Pancreas (tissue), 10 donors: ENCODE results near the gene NKX2-1. TPM values are rescaled to one million over a fixed set of nuclear protein-coding genes. Genes with fewer than 3 reads are reported as not detected.

Experiments
- ATAC-seq, 4 donors: fragments of 200-7000 bp; cut with Tn5 transposase; one replicate each; pipeline versions ENCODE4 v1.8.0 to v1.9.1; 2020; ENCODE audit warnings: mild to moderate bottlenecking in 4 of 4, moderate library complexity in 4 of 4
- DNase-seq, 6 donors: peaks; one replicate each; pipeline ENCODE4 v3.0.0-alpha.2; 2020
- FAIRE-seq: peaks from 2 replicates; lab custom pipeline; 2012; peaks lifted over from hg19 to GRCh38; lab: Jason Lieb, UNC
- H3K27ac ChIP-seq, 4 donors: fragments of 200-600 bp; sonication (generic); 1 replicate in 3 of 4; 2 replicates in 1 of 4; pipeline versions ENCODE4 v1.5.0 to v1.8.0; 2020
- H3K27me3 ChIP-seq, 4 donors: fragments of 200-600 bp; one replicate each; pipeline ENCODE4 v1.8.0; 2021
- H3K36me3 ChIP-seq, 3 donors: fragments of 200-600 bp; sonication (generic) in 1 of 3; one replicate each; pipeline versions ENCODE4 v1.5.0 to v1.8.0; 2020 to 2021
- H3K4me1 ChIP-seq, 3 donors: fragments of 200-600 bp; one replicate each; pipeline ENCODE4 v1.8.0; 2021
- H3K4me3 ChIP-seq, 4 donors: fragments of 200-600 bp; sonication (generic) in 2 of 4; one replicate each; pipeline versions ENCODE4 v1.5.0 to v1.8.0; 2020 to 2021
- H3K9me3 ChIP-seq, 4 donors: fragments of 200-600 bp; one replicate each; pipeline ENCODE4 v1.8.0; 2021
- WGBS, 2 donors: extraction: QIAGEN DNeasy Blood & Tissue Kit; methylation state at CpG; one replicate each; pipeline ENCODE4 v1.1.7; 2013; 5-methylcytosine and 5-hydroxymethylcytosine counted together
- intact Hi-C, 3 donors: fragments of 100-400 bp; cut with DNase I; formaldehyde crosslinking; loops; one replicate each; pipeline versions ENCODE4 v1.11.1 to v1.14.2; 2022
- polyA plus RNA-seq, 2 donors: library from polyadenylated mRNA; stranded (reverse); fragments of 200-250 nt; gene quantifications; one replicate each; pipeline ENCODE4 v1.2.3, GENCODE V29; 2013
- total RNA-seq, 6 donors: library from RNA; stranded (reverse); fragmentation: NEBNext Ultra II Directional in 4 of 6; extraction: Animal tissue kit (Norgen Biotek cat#: 25700) in 4 of 6; gene quantifications; one replicate each; pipeline versions ENCODE4 v1.2.1 to v1.2.4, GENCODE V29; 2021 to 2023
- TF ChIP-seq, protein P1 (sequence below), 4 donors: fragments of 200-600 bp; sonication (generic) in 3 of 4; IDR thresholded peaks; one replicate each; pipeline versions ENCODE4 v1.5.0 to v1.8.0; 2021; ENCODE audit warnings: antibody characterized with exemption in 4 of 4
- donor health status: healthy with polysubstance abuse.
- donor health status: DM: no; HTN: no; CAD: no; lungs with moderate emphysema.
- donor health status: DM: no; HTN: no; CAD: no.
- donor health status: control.
- donor health status: control.
- donor health status: Bipolar disorder and iron deficiency.
- donor health status: DM: yes; HTN: yes; CAD: no.
- donor health status: DM: no; HTN: no; CAD: no.
- donor health status: DM: no; HTN: no; CAD: no.
- donor health status: DM: yes; HTN: yes; CAD: no.

NKX2-1 gene
- total and polyA plus RNA-seq, 8 donors = 0.25 TPM; not detected in 7

DNA sequence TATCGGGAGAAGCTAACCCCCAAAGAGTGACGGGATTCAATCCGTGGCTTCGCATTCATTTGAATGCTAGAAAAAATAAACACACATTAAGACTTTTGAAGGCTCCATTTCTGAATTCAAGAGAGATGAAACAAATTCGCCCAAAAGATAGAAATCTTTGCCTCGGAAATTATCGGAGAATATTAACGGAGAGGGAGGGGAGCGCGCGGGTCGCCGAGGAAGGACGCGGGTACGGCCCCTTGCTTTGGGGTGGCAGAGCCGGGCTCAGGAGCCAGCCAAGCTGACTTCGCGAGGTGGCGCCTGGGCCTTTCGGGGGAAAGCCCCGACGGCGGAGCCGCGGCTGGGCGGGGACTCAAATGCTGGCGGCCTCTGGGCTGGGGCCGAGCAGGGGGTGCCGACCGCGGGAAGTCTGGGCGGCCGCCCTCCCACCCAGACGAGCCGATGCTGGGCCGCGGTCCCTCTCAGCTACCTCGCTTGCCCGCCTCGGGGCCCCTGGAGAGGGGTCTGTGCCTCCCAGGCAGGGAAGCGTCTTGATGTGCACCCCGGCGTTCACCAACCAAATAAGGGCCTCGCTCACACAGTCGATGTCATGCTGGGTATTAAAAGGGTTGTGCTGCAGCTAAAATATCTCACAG lies 14.7 kb downstream of the NKX2-1 start:
- H3K9me3 ChIP-seq = no peaks in the 10 kb centered on the region
- intact Hi-C loops = no loop called here
- ATAC-seq (peak in 3 of 4 donors; percentile 11 to 62 (median 22)), DNase-seq (no peak), FAIRE-seq (no peak)
- H3K4me3 ChIP-seq = no peak overlapping the region
- peaks cover 0 to 2% (median 0%) of the 10 kb centered on the region in 3 donors for H3K4me1 ChIP-seq
- no peak overlapping the region for H3K27ac ChIP-seq
- WGBS, 2 donors = 4% methylated on average over 45 to 46 of the region's 46 CpGs
- no peaks in the 10 kb centered on the region for H3K36me3 ChIP-seq
- TF ChIP-seq, protein P1, sequence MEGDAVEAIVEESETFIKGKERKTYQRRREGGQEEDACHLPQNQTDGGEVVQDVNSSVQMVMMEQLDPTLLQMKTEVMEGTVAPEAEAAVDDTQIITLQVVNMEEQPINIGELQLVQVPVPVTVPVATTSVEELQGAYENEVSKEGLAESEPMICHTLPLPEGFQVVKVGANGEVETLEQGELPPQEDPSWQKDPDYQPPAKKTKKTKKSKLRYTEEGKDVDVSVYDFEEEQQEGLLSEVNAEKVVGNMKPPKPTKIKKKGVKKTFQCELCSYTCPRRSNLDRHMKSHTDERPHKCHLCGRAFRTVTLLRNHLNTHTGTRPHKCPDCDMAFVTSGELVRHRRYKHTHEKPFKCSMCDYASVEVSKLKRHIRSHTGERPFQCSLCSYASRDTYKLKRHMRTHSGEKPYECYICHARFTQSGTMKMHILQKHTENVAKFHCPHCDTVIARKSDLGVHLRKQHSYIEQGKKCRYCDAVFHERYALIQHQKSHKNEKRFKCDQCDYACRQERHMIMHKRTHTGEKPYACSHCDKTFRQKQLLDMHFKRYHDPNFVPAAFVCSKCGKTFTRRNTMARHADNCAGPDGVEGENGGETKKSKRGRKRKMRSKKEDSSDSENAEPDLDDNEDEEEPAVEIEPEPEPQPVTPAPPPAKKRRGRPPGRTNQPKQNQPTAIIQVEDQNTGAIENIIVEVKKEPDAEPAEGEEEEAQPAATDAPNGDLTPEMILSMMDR (IDR thresholded peaks at IDR 0.05) = no peak
- H3K27me3 ChIP-seq = peaks cover 3 to 88% (median 12%) of the 10 kb centered on the region in 4 donors

DNA sequence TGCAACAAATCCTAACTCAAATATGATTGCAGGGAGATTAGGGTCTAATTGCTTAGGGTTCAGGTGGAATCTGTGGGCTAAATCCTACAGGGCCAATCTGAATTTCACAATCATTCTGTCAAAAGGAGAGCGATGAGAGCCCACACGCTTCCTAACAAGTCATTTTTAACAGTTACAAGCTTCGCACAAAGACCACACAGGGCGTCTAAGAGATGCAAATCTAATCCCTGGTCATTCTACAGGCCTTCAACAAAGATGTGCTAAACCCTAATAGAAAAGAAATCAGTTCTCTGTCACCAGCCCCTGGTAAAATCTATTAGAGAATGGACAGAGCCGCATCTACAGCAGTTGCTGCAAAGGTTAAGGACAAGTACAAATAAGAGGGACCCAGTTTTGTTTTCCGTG lies 15.3 kb downstream of the NKX2-1 start:
- Histone ChIP-seq H3K36me3 (no peaks in the 10 kb centered on the region), H3K9me3 (no peaks in the 10 kb centered on the region), H3K4me3 (no peak overlapping the region), H3K27ac (no peak overlapping the region), H3K4me1 (peaks cover 0 to 2% (median 0%) of the 10 kb centered on the region in 3 donors), H3K27me3 (peaks cover 3 to 89% (median 11%) of the 10 kb centered on the region in 4 donors)
- intact Hi-C loops = no loop called here
- no peak for DNase-seq
- TF ChIP-seq, protein P1 (IDR thresholded peaks at IDR 0.05) = no peak
- 15 to 18% methylated on average over 6 of the region's 6 CpGs for WGBS, 2 donors
- FAIRE-seq = no peak
- no peak for ATAC-seq

DNA sequence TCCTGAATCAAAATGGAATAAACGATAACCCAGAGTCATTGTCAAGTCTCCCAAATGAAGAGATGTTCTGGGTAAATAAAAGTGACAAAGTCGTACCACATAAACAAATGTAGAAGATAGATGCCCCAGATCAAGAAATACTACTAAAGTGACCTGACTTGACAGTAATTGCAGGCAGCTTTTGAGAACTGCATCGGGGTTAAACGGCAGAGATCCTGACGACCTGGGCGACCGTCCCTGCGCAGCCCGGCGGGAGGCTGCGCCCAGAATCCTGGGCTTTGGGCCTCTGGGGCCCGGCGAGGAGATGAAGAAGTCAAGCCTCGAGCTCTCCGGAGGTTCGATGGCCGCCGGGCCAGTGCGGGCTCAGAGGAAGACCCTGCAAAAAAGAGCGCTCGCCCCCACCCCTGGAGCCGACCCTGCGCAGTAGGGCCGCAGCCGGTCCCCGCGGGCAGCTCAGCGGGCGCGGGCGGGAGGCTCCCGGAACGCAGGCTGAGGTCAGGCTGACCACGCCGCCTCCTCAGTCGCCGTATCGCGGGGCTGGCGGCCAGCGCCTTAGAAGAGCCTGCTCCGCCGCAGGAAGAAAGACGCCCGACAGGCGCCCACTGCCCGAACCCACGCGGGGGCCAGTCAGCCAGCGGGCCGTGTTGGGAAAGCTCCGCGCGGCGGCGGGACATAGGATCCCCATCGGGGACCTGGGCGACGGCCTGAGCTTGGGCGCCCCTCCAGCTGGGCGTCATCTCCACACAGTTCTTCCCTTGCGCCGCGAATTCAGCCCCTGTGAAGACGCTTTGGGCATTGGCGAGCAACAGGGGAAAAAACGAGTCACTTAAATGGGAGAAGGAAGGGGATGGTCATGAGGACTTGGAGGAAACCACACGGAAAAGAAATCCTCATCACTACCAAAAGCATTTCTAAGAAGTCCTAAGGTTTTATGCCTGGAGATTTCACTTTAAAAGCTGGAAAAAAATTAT lies 16.0 kb downstream of the NKX2-1 start:
- Histone ChIP-seq H3K27me3 (peaks cover 3 to 84% (median 9%) of the 10 kb centered on the region in 4 donors), H3K27ac (no peak overlapping the region), H3K4me1 (peaks cover 0 to 2% (median 0%) of the 10 kb centered on the region in 3 donors), H3K4me3 (peak overlapping the region in 1 of 4 donors; percentile 9), H3K9me3 (no peaks in the 10 kb centered on the region), H3K36me3 (no peaks in the 10 kb centered on the region)
- no peak for FAIRE-seq
- DNase-seq = peak in 1 of 6 donors; percentile 62
- TF ChIP-seq, protein P1 (IDR thresholded peaks at IDR 0.05) = no peak
- intact Hi-C loops = no loop called here
- peak in 1 of 4 donors; percentile 26 for ATAC-seq
- 4% methylated on average over 66 to 68 of the region's 68 CpGs for WGBS, 2 donors

DNA sequence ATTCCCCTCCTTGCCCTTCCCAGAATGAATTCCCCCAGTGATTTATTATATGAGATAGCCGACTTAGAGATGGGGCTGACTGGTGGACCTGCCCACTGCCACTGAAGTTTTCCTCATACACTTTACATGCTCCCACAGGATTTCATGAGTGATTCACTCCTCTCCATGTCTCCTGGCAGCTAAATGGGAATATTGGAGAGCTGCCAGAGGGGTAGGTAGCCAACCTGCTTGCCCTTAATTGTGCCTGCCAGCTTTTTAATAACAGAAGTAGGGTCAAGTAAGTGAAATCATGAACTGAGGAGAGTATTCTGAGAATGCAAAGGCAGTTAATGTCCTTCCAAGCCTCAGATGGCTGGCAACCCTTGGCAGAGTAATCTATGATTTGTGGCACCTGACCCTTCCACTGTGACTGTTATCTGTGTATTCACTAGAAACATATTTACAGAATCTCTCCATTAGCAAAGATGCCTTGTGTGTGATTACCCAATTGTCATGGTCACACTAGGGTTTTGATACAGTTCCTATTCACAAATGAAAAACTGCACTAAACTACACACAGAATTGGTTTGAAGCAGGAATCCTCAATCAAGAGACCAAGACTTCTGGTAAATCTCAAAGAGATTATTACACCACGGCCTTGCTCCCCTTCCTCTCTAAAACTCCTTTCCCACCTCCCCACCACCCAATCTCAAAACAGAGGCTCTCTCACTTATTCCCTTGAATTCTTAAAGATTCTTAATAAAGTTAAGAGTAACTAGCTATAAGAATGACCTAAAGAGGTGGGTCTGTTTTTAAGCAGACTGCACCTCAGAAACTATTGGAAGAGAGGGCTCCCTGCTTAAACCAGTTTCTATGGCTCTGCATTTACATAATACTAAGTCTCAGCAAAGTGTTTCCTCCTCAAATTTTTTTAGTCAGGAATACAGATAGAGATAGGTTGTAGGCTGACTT lies 17.2 kb downstream of the NKX2-1 start:
- intact Hi-C loops = no loop called here
- H3K9me3 ChIP-seq = no peaks in the 10 kb centered on the region
- 12 to 20% methylated on average over 2 of the region's 2 CpGs for WGBS, 2 donors
- FAIRE-seq = no peak
- TF ChIP-seq, protein P1 (IDR thresholded peaks at IDR 0.05) = no peak
- H3K27ac ChIP-seq = no peak overlapping the region
- H3K4me3 ChIP-seq = no peak overlapping the region
- DNase-seq = no peak
- ATAC-seq = no peak
- H3K36me3 ChIP-seq = no peaks in the 10 kb centered on the region
- H3K27me3 ChIP-seq = peaks cover 3 to 84% (median 10%) of the 10 kb centered on the region in 4 donors
- peaks cover 0 to 2% (median 0%) of the 10 kb centered on the region in 3 donors for H3K4me1 ChIP-seq
